ENCODE measurements around the gene NAALADL1. TPM values are rescaled to one million over a fixed set of nuclear protein-coding genes. Genes with fewer than 3 reads are reported as not detected.

NAALADL1 gene
- total RNA-seq, 1 donor from 2014 or later: 11.5 TPM

Other genes starting within 250 kb of the NAALADL1 start
- gene MEN1, start 248.0 kb downstream of the NAALADL1 start, total RNA-seq: 39.6 and 43.8 TPM in 2 replicates
- gene CDC42BPG, start 213.9 kb downstream of the NAALADL1 start, total RNA-seq: 0.29 and 0.44 TPM in 2 replicates
- 88.0 and 96.9 TPM in 2 replicates for gene EHD1, start 179.9 kb downstream of the NAALADL1 start, total RNA-seq
- 24.6 and 24.9 TPM in 2 replicates for gene ATG2A, start 141.3 kb downstream of the NAALADL1 start, total RNA-seq
- 7.3 and 14.0 TPM in 2 replicates for gene PPP2R5B, start 133.9 kb downstream of the NAALADL1 start, total RNA-seq
- not detected in 2 replicates for gene GPHA2, start 122.7 kb downstream of the NAALADL1 start, total RNA-seq
- not detected in 2 replicates for gene MAJIN, start 86.4 kb downstream of the NAALADL1 start, total RNA-seq
- gene BATF2, start 61.6 kb downstream of the NAALADL1 start, total RNA-seq: not detected in 2 replicates
- gene ARL2, start 44.4 kb downstream of the NAALADL1 start, total RNA-seq: 67.3 and 71.2 TPM in 2 replicates
- 19.9 and 30.9 TPM in 2 replicates for gene SNX15, start 31.1 kb downstream of the NAALADL1 start, total RNA-seq
- 17.4 and 17.7 TPM in 2 replicates for gene SAC3D1, start 17.3 kb downstream of the NAALADL1 start, total RNA-seq
- 91.8 and 92.5 TPM in 2 replicates for gene CDCA5, start 25.5 kb upstream of the NAALADL1 start, total RNA-seq
- gene ZFPL1, start 25.7 kb upstream of the NAALADL1 start, total RNA-seq: 31.9 and 34.5 TPM in 2 replicates
- gene VPS51, start 37.7 kb upstream of the NAALADL1 start, total RNA-seq: 137 and 139 TPM in 2 replicates
- 32.2 and 32.8 TPM in 2 replicates for gene TM7SF2, start 53.3 kb upstream of the NAALADL1 start, total RNA-seq
- 20.8 and 22.1 TPM in 2 replicates for gene ZNHIT2, start 59.1 kb upstream of the NAALADL1 start, total RNA-seq
- 1,004 and 1,020 TPM in 2 replicates for gene FAU, start 63.6 kb upstream of the NAALADL1 start, total RNA-seq
- gene MRPL49, start 63.8 kb upstream of the NAALADL1 start, total RNA-seq: 76.0 and 76.4 TPM in 2 replicates
- 42.3 and 45.8 TPM in 2 replicates for gene SYVN1, start 76.0 kb upstream of the NAALADL1 start, total RNA-seq
- gene SPDYC, start 111.7 kb upstream of the NAALADL1 start, total RNA-seq: not detected in 2 replicates
- 85.9 and 93.5 TPM in 2 replicates for gene CAPN1, start 123.4 kb upstream of the NAALADL1 start, total RNA-seq
- gene POLA2, start 203.4 kb upstream of the NAALADL1 start, total RNA-seq: 78.2 and 78.9 TPM in 2 replicates